Measurements from ENCODE around the gene ECPAS. TPM values are rescaled to one million over a fixed set of nuclear protein-coding genes. Genes with fewer than 3 reads are reported as not detected.
A peak's percentile ranks its signal among the peaks of the same experiment; 100 is the strongest.
"Not testable (repeated sequence)": the region's sequence is repeated elsewhere in the genome, so short reads cannot be mapped to it uniquely, and the experiment has no call there.

Gene ECPAS
- total RNA-seq, 2 donors from 2014 or later = 54.7 to 65.5 TPM

- Mint-ChIP-seq H3K27me3 (ENCODE audit: insufficient read depth) (no peaks in the 10 kb centered on the region), H3K36me3 (ENCODE audit: low read depth) (peaks cover 74% of the 10 kb centered on the region), H3K4me3 (no peak overlapping the region), H3K9me3 (peaks cover 2% of the 10 kb centered on the region), H3K27ac (no peak overlapping the region), H3K4me1 (no peaks in the 10 kb centered on the region)
- DNase-seq = no peak
- 95 to 98% methylated on average over 6 of the region's 6 CpGs for WGBS, 2 experiments (ENCODE audit: insufficient coverage in 1 of 2, insufficient read length in 1 of 2)
- Histone ChIP-seq H3K9ac (ENCODE audit: extremely low read depth, low read length, poor library complexity, severe bottlenecking) (no peak overlapping the region), H3K4me3 (ENCODE audit: low read length) (no peak overlapping the region), H3K27ac (ENCODE audit: low read depth, low read length) (no peak overlapping the region), H3K27me3 (ENCODE audit: control insufficient read depth, insufficient read depth, low read length, poor library complexity, severe bottlenecking) (no peaks in the 10 kb centered on the region), H3K9me3 (ENCODE audit: control insufficient read depth, low read length) (peaks cover 3% of the 10 kb centered on the region), H3K36me3 (ENCODE audit: control insufficient read depth, insufficient read depth, low read length) (peaks cover 93% of the 10 kb centered on the region), H3K4me1 (ENCODE audit: control insufficient read depth, insufficient read depth, low read length) (no peaks in the 10 kb centered on the region)
- no peak for TF ChIP-seq CTCF (conservative IDR thresholded peaks at IDR 0.05)
Observed at GRCh38 chr9:111411266-111411665, 72.9 kb downstream of the ECPAS start.

GRCh38 chr9:111407813-111408212, 76.4 kb downstream of the ECPAS start:
- DNase-seq = no peak
- peaks cover 94% of the 10 kb centered on the region for H3K36me3 ChIP-seq (ENCODE audit: control insufficient read depth, insufficient read depth, low read length)
- no peaks in the 10 kb centered on the region for H3K4me1 ChIP-seq (ENCODE audit: control insufficient read depth, insufficient read depth, low read length)
- H3K9me3 Mint-ChIP-seq = peaks cover 16% of the 10 kb centered on the region
- H3K4me3 ChIP-seq (ENCODE audit: low read length) = no peak overlapping the region
- no peaks in the 10 kb centered on the region for H3K4me1 Mint-ChIP-seq
- 93 to 100% methylated on average over 3 of the region's 3 CpGs for WGBS, 2 experiments (ENCODE audit: insufficient coverage in 1 of 2, insufficient read length in 1 of 2)
- H3K27me3 Mint-ChIP-seq (ENCODE audit: insufficient read depth) = no peaks in the 10 kb centered on the region
- H3K27ac Mint-ChIP-seq = no peak overlapping the region
- peaks cover 78% of the 10 kb centered on the region for H3K36me3 Mint-ChIP-seq (ENCODE audit: low read depth)
- H3K27ac ChIP-seq (ENCODE audit: low read depth, low read length) = no peak overlapping the region
- H3K4me3 Mint-ChIP-seq = no peak overlapping the region
- H3K9ac ChIP-seq (ENCODE audit: extremely low read depth, low read length, poor library complexity, severe bottlenecking) = no peak overlapping the region
- peaks cover 35% of the 10 kb centered on the region for H3K9me3 ChIP-seq (ENCODE audit: control insufficient read depth, low read length)
- TF ChIP-seq CTCF (conservative IDR thresholded peaks at IDR 0.05) = no peak
- H3K27me3 ChIP-seq (ENCODE audit: control insufficient read depth, insufficient read depth, low read length, poor library complexity, severe bottlenecking) = no peaks in the 10 kb centered on the region

- H3K27ac Mint-ChIP-seq = no peak overlapping the region
- H3K9me3 Mint-ChIP-seq = peaks cover 37% of the 10 kb centered on the region
- H3K36me3 Mint-ChIP-seq (ENCODE audit: low read depth) = peaks cover 83% of the 10 kb centered on the region
- Histone ChIP-seq H3K9ac (ENCODE audit: extremely low read depth, low read length, poor library complexity, severe bottlenecking) (no peak overlapping the region), H3K27ac (ENCODE audit: low read depth, low read length) (no peak overlapping the region), H3K4me3 (ENCODE audit: low read length) (no peak overlapping the region), H3K27me3 (ENCODE audit: control insufficient read depth, insufficient read depth, low read length, poor library complexity, severe bottlenecking) (no peaks in the 10 kb centered on the region), H3K9me3 (ENCODE audit: control insufficient read depth, low read length) (peaks cover 56% of the 10 kb centered on the region), H3K36me3 (ENCODE audit: control insufficient read depth, insufficient read depth, low read length) (peaks cover 95% of the 10 kb centered on the region), H3K4me1 (ENCODE audit: control insufficient read depth, insufficient read depth, low read length) (no peaks in the 10 kb centered on the region)
- DNase-seq = no peak
- no peaks in the 10 kb centered on the region for H3K27me3 Mint-ChIP-seq (ENCODE audit: insufficient read depth)
- no peaks in the 10 kb centered on the region for H3K4me1 Mint-ChIP-seq
- no peak overlapping the region for H3K4me3 Mint-ChIP-seq
- TF ChIP-seq CTCF (conservative IDR thresholded peaks at IDR 0.05) = no peak
Observed at GRCh38 chr9:111405701-111406100, 78.5 kb downstream of the ECPAS start.

- not testable (repeated sequence) for H3K27ac Mint-ChIP-seq; H3K27me3 Mint-ChIP-seq (ENCODE audit: insufficient read depth); H3K4me3 Mint-ChIP-seq; H3K27me3 ChIP-seq (ENCODE audit: control insufficient read depth, insufficient read depth, low read length, poor library complexity, severe bottlenecking); DNase-seq; H3K4me1 ChIP-seq (ENCODE audit: control insufficient read depth, insufficient read depth, low read length); H3K27ac ChIP-seq (ENCODE audit: low read depth, low read length); H3K4me1 Mint-ChIP-seq; H3K9ac ChIP-seq (ENCODE audit: extremely low read depth, low read length, poor library complexity, severe bottlenecking)
- H3K36me3 ChIP-seq (ENCODE audit: control insufficient read depth, insufficient read depth, low read length) = peaks cover 82% of the 10 kb centered on the region
- H3K4me3 ChIP-seq (ENCODE audit: low read length) = peak overlapping the region; percentile 58
- 92 to 97% methylated on average over 3 to 5 of the region's 5 CpGs for WGBS, 2 experiments (ENCODE audit: insufficient coverage in 1 of 2, insufficient read length in 1 of 2)
- peaks cover 63% of the 10 kb centered on the region for H3K9me3 ChIP-seq (ENCODE audit: control insufficient read depth, low read length)
- Mint-ChIP-seq H3K9me3 (peaks cover 42% of the 10 kb centered on the region), H3K36me3 (ENCODE audit: low read depth) (peaks cover 72% of the 10 kb centered on the region)
Observed at GRCh38 chr9:111401486-111401885, 82.7 kb downstream of the ECPAS start.
